GM21786 (cell line): ENCODE measurements around the gene LRRN4.
"Not testable (repeated sequence)": the region's sequence is repeated elsewhere in the genome, so short reads cannot be mapped to it uniquely, and the experiment has no call there.

Experiments
- ATAC-seq: cut with Tn5 transposase; IDR thresholded peaks from one replicate; pipeline ENCODE4 v1.9.1; 2021; ENCODE audit not compliant: unreplicated experiment

Gene LRRN4

GRCh38 chr20:6060213-6060612 lies 6.4 kb upstream of the LRRN4 start:
- no peak for ATAC-seq

DNA sequence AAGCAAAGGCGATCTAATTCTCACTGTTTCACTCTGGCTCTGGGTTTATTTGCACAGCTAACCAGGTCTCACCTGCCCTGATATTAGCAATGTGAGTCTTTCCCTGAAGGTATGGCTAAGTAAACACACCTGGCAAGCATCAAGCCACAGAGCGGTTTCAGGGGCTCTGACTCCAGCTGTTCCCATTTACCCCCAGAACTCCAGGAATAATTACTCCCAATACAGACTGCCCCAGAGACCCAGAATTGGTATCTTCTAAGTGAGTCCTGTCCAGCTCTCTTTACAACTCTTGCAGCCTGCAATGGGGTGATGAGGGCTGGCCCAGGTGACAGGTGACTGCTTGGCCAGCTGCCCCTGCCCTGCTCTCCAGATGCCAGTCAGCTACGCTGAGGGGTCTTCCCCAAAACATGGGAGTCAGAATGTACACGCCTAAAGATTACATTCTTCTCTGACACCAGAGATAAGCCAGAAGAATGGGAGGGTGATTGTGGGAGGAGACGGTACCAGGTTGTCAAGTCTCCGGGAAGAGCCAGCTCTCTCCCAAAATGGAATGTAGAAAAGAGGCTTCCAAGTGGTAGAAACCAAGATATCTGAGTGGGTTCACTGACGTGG lies 4.9 kb upstream of the LRRN4 start:
- no peak for ATAC-seq

DNA sequence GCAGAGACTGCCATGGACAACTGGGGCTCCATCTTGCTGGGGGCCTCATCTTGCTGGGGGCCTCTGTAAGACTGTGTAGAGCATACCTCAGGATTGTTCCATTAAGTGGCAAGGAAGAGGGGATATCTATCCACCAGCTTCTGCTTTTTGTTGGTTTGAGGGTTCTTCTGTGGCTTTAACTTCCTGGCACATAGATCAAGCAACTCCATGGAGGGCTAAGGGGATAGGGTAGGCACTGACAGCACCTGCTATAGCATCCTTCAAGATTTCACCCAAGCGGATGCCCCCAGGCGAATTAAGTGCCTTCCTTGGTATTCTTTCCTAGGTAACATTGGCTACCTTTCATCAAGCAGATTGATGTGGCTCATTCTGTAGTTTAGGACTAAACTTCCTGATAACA lies 3.8 kb upstream of the LRRN4 start:
- ATAC-seq = no peak

GRCh38 chr20:6057139-6057538 lies 3.3 kb upstream of the LRRN4 start:
- ATAC-seq = no peak

DNA sequence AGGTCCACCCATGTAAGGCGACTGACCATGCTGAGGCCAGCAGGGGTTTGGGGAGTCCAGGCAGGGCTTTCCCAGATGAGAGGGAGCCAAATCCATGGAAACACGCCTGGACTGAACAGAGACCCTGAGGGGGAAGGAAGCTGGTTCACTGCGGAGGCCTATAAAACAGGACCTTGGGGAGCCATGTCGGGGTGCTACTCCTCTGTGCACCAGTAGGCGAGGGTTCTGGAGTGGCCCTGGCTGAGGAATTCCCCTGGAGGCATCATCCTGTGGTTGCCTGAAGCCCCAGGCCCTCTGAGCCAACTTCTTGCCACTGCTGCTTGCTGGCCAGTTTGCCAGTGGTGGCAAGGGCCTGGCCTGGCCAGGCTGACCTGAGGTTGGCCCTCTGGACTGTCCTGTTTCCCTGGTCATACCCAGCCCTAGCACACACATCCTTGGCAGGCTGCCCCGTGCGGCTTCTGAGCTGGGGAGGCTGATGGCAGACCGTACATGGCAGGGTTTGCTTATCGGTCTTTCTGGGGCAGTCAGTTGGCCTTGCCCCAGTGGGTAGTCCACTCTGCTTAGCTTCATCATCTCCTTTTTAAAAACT lies 2.2 kb upstream of the LRRN4 start:
- no peak for ATAC-seq

- ATAC-seq = no peak
Observed at GRCh38 chr20:6055161-6055783, 1.4 kb upstream of the LRRN4 start.

- not testable (repeated sequence) for ATAC-seq
Observed at GRCh38 chr20:6054689-6055051, 810 bp upstream of the LRRN4 start.

DNA sequence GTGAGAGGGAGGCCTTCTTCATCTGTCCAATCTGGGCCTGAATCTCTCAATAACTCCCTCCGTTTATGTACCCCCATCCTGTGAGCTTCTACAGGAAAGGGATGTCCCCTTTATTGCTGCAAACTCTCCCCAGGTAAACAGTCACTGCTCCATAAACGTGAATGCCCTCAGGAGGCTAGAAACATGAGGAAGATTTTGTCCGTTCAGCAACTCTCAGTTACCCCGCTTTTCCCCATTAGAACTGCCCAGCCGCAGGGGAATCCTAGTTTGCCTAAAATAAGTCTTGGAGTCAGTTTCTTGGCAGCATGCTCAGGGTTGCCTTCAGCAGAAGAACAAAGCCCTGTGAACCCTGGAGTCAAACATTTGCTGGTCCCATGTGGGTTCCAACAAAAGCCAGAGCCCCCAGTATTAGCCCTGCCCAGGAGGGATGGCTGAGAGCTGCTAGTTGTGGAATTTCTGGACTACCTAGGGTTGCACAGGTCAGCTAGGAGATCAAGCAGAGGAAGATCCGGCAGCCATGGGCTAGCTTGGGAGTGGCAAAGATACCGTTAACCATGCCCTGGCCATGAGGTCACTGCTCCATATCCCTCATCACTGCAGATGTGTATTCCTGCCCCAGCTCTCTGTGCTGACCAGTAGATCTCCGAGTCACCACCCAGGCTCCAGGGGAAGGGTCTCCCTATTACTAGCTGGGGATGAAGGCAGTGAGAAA lies 640 bp downstream of the LRRN4 start:
- ATAC-seq = no peak

GRCh38 chr20:6051505-6051904 lies 2.4 kb downstream of the LRRN4 start:
- ATAC-seq = no peak

GRCh38 chr20:6048391-6048790 lies 5.5 kb downstream of the LRRN4 start:
- no peak for ATAC-seq

DNA sequence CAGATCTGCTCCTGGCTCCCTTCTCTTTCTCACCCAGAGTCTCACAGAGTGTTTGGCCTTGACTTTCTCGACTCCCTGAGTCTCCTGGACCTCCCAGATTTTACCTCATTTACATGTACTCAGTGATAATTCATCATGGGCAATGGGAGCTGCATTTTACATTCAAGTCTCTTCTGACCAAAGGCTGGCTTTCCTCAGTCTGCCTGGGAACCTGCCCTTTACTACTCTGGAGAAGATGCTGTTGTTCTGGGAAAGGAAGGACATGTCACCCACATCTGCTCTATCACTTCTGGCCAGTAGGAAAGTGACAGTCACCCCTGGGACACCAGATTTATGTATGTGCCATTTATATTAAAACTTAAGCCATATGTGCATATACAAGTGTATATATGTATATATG lies 7.4 kb downstream of the LRRN4 start:
- no peak for ATAC-seq

GRCh38 chr20:6045566-6045965 lies 8.3 kb downstream of the LRRN4 start:
- ATAC-seq = no peak

DNA sequence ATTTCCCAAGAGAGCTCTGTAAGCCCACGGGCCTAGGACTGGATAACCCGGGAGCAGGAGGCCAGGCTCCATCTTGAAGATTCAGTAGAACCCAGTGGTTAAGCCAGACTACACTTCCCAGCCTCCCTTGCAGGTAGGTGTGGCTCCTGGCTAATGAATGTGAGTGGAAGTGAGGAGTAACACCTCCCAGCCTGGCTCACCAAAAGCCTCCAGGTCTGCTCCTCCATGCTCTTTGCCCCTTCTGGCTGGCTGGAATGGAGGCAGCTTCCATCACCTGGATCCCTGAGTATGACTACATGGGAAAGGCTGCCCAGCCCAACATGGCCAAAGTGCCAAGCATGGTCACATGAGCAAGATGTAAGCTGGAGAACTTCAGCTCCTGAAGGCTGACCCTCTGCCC lies 9.7 kb downstream of the LRRN4 start:
- no peak for ATAC-seq

DNA sequence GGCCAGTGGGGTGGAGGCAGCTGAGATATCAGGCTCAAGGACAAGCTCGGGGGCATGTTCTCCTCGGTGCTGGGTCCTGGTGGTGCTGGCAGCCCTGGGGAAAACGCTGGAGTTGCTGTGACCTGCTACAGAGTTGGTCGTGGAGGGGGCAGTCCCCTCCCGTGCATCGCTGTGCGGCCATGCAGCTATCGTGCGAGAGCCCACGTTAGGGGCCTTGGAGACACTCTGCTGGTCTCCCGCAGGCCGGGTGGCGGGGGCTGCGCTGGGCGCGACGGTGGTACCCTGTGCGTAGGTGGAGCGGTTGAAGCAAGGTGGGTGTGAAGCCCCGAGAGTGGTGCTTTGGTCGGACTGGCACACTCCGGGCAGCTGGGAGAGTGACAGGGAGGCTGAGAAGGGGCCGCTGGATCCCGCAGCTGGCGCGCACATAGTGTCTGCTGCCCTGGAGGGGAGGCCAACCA lies 12.0 kb downstream of the LRRN4 start:
- no peak for ATAC-seq

- no peak for ATAC-seq
Observed at GRCh38 chr20:6040958-6041807, 12.7 kb downstream of the LRRN4 start.

GRCh38 chr20:6040540-6040939 lies 13.3 kb downstream of the LRRN4 start:
- no peak for ATAC-seq

- no peak for ATAC-seq
Observed at GRCh38 chr20:6039766-6040165, 14.1 kb downstream of the LRRN4 start.

DNA sequence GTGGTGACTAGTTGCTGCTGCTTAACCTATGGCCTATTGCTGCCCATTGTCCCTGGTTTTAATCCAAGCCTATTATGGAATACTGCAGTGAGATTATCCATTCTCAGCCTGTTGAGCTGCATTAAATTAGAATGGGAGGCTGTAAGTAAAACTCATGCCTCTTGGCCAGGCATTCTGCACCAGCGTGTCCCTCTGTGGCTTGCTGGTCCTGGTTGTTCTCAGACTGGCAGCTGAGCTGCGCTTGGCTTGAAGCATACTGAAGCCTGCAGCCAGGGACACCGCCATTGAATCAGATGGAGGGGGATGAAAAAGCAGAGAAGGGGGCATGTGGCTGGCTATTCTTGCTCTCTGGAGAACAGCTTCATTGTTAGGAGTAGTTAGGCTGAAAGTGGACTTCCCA lies 15.6 kb downstream of the LRRN4 start:
- no peak for ATAC-seq

GRCh38 chr20:6037082-6037481 lies 16.8 kb downstream of the LRRN4 start:
- no peak for ATAC-seq

GRCh38 chr20:6036213-6036612 lies 17.6 kb downstream of the LRRN4 start:
- ATAC-seq = no peak
